ENCODE data around the gene TPO.

The TPO gene

GRCh38 chr2:1453561-1453960, 40.3 kb downstream of the TPO start:
- no peak for DNase-seq

GRCh38 chr2:1454346-1454745, 41.1 kb downstream of the TPO start:
- DNase-seq: no peak

- DNase-seq: no peak
These were observed 42.2 kb downstream of the TPO start for GRCh38 chr2:1455466-1455865.

DNA sequence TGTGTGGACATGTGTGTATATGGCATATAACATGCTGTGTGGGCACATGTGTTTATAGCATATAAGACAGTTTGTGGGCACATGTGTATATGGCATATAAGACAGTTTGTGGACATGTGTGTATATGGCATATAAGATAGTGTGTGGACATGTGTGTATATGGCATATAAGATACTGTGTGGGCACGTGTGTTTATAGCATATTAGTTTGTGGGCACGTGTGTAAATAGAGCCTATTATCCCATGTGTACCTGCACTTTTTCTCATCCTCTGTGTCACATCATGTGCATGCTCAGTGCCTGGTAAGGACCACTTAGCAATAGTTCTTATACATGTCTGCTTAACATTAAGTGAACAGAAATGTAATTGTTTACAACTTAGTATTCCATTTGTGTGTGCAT, 45.2 kb downstream of the TPO start:
- no peak for DNase-seq

DNA sequence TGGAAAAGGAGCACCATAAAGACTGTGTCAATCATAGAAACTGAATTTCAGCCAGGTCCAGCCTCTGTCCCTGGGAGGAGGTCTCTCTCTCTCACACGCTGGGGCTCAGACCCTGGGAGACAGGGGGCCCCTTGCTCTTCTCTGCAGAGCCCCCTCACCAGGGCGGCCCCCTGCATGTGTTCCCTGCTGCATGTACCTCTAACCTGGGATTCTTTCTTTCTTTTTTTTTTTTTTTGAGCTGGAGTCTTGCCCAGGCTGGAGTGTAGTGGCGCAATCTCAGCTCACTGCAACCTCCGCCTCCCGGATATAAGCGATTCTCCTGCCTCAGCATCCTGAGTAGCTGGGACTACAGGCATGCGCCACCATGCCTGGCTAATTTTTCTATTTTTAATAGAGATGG, 46.5 kb downstream of the TPO start:
- no peak for DNase-seq

DNA sequence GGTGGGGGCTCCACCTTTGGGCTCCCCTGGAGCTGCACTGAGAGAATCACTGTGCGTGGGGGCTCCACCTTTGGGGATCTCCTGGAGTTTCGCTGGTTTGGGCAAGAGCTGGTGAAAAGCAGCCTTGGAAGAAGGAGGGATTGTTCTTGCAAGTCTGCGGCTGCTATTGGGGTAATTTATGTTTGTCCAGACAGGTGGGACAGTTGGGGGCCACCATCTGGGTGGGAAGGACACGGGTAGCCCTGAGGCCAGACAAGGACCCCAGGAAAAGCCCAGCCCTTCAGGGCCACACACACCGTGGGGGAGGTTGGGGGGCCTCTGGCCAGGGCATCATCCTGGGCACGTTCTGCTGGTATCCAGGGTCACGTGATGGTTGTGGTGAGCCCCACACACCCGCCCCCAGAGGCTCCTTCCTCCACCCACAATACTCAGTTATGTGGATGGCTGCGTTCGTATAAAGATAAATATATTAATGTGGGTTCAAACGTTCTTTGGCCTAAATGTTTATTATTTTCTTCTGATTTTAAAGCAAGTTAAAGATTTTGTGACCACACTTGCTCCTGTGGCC, 47.7 kb downstream of the TPO start:
- no peak for DNase-seq

GRCh38 chr2:1461507-1462390, 48.5 kb downstream of the TPO start:
- DNase-seq: no peak

- no peak for DNase-seq
These were observed 49.7 kb downstream of the TPO start for GRCh38 chr2:1462994-1463393.

- DNase-seq: no peak
These were observed 59.1 kb downstream of the TPO start for GRCh38 chr2:1472350-1472749.

- DNase-seq: no peak
These were observed 63.4 kb downstream of the TPO start for GRCh38 chr2:1476617-1477195.

DNA sequence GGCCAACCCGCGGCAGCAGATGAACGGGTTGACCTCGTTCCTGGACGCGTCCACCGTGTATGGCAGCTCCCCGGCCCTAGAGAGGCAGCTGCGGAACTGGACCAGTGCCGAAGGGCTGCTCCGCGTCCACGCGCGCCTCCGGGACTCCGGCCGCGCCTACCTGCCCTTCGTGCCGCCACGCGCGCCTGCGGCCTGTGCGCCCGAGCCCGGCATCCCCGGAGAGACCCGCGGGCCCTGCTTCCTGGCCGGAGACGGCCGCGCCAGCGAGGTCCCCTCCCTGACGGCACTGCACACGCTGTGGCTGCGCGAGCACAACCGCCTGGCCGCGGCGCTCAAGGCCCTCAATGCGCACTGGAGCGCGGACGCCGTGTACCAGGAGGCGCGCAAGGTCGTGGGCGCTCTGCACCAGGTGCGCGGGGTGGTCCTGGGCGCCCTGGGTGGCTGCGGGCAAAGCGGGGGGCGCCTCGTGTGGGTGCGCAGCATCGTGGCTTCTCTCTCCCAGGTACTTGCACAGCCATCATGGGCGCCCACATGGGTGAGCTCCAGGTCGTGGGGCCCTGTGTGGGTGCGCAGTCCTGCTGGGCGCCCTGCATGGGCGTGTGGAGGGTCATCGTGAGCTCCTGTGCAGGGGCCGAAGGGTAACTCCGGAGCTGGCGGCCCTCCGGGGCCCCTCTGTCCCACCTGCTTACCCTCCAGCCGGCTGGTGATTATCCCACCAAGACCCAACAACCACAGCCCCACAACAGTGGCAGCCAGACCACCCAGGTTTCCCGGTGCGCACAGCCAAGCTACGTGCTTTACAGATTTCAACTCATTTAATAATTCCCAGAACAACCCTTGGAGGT, 64.2 kb downstream of the TPO start:
- no peak for DNase-seq

DNA sequence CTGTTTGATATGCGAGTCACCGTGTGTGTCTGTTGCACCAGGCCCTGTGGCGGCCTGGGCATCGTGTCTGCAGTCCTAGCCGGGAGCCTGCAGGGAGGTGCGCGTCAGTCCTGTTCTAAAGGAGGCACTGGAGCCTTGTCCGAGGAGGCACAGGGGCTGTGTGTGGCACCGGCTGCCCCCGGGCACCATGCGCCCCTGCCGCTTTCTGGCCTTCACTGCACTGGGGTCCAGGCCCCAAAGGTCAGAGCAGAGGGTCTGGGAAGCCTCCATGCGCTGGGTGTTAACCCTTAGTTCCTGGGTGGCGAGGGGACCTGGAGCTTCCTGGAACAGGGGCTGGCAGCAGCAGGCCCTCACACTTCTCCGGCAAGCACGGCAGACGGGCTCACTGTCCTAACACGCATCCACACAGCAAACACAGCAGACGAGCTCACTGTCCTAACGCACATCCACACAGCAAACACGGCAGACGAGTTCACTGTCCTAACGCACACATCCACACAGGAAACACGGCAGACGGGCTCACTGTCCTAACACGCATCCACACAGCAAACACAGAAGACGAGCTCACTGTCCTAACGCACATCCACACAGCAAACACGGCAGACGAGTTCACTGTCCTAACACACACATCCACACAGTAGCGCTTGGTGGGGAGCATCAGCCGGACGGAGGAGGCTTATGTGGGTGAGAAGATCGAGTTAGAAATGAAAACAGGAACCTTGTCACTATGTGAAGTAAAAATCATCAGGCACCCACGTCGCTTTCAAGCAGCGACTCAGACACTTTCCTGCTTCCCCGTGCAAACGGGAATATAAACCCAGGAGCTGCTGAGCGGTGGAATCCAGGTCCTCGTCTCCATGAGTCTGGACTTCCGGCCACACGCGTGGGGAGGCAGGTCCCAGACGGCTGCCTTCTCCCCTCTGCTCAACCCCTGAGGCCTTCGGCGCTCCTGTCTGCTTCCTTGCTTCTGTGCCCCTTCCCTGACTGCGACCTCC, 65.3 kb downstream of the TPO start:
- DNase-seq: no peak

- DNase-seq: no peak
These were observed 66.1 kb downstream of the TPO start for GRCh38 chr2:1479346-1479745.

DNA sequence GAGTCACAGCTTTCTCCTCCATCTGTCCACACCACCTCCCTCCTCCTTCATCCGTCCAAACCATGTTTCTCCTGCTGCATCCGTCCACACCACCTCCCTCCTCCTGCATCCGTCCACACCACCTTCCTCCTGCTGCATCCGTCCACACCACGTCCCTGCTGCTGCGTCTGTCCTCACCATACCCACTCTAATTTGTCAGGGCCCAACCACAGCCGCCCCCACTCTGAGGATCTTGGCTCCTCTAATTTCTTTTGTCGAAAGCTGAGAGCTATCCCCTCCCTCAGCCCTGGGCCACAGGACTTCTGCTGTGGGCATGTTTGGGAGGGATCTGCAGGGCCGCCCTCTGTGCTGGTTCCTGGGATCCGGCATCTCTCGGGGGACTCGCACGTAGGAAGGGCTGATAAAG, 67.4 kb downstream of the TPO start:
- DNase-seq: no peak

DNA sequence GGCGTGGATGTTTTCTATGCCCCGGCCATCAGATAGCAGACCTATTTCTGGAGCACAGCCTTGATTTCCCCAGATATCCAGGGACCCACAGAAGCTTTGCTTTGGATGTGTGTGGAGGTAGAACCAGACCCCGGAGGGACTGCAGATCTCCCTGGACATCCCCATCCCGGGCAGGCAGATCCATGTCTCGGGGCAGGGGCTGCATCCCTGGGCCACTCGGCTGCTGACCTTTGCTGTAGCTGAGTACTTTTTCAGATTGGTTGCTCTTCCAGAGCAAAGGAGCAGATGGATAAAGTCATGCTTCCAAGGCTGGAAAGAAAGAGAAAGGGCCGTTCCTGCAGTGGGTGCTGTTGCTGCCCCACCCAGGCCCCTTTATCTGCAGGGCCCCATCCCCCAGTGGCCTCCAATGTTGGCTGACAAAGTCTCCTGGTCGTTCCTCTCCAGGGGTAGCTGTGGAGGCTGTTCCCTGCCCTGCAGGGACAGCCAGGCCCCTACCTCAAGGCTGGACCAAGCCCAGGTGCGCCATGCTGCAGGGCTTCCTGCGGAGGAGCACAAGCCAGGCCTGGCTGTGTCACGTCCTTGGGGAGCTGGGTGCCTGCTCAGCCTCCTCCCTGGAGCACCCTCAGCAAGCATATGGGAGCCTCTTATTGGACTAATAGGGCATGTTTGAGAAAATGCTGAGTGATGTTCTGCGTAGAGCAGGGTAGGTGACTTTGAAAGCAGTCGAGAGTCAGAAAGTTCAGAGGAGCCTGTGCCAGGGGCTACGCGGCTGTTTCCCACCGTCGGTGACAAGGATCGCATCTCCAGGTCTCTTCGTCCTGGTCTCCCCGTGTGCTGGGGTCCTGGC, 68.4 kb downstream of the TPO start:
- DNase-seq: no peak

- DNase-seq: no peak
These were observed 69.0 kb downstream of the TPO start for GRCh38 chr2:1482253-1482675.

GRCh38 chr2:1482981-1483380, 69.7 kb downstream of the TPO start:
- DNase-seq: no peak

- DNase-seq: no peak
These were observed 70.3 kb downstream of the TPO start for GRCh38 chr2:1483551-1483950.

GRCh38 chr2:1484131-1484884, 71.0 kb downstream of the TPO start:
- DNase-seq: no peak

- no peak for DNase-seq
These were observed 73.4 kb downstream of the TPO start for GRCh38 chr2:1486670-1487069.

Data from HCEC 1CT (cell line).